ENCODE measurements around the gene ATG9A.

The ATG9A gene

DNA sequence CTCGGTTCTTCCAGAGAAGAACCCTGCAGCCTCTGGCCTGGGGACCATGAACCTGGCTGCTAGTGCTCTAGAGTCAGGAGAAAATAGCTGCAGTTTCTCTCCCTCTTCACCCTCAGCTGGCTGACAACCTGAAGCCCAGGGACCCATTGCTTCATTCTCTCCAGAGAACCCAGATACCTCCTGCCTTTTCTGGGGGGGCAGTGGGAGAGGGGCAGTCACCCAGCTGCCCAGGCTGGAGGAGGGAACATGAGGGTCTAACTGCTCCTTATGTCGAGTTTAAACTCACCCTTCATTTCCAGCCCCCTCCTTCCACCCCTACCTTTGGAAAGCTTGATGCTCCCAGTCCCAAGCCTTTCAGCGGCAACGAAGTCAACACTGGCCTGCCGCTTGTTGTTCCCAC is 30.5 kb downstream of the ATG9A start:
- Histone ChIP-seq H3K27ac (ENCODE audit: low read depth, low read length) (no peak overlapping the region), H3K9ac (ENCODE audit: low read length) (no peak overlapping the region), H3K9me3 (ENCODE audit: insufficient read depth, low read length) (no peaks in the 10 kb centered on the region), H3K4me3 (ENCODE audit: insufficient read depth, low read length, poor library complexity, severe bottlenecking) (no peak overlapping the region), H3F3A (ENCODE audit: insufficient read depth) (no peaks in the 10 kb centered on the region), H3K4me2 (ENCODE audit: low read depth, low read length, poor library complexity, severe bottlenecking) (no peak overlapping the region), H3K27me3 (ENCODE audit: low read length) (no peaks in the 10 kb centered on the region), H3K36me3 (ENCODE audit: low read length) (no peaks in the 10 kb centered on the region), H4K20me1 (ENCODE audit: low read depth, low read length) (no peaks in the 10 kb centered on the region), H3K9me2 (replicated peaks; ENCODE audit: insufficient read depth, low read length) (no peaks in the 10 kb centered on the region), H2AFZ (ENCODE audit: low read depth, low read length, severe bottlenecking) (no peak overlapping the region), H3K79me2 (ENCODE audit: insufficient read depth, low read length) (no peaks in the 10 kb centered on the region)
- no peak for TF ChIP-seq EZH2phosphoT487 (conservative IDR thresholded peaks at IDR 0.05; ENCODE audit: low read length)
- TF ChIP-seq, protein P1, sequence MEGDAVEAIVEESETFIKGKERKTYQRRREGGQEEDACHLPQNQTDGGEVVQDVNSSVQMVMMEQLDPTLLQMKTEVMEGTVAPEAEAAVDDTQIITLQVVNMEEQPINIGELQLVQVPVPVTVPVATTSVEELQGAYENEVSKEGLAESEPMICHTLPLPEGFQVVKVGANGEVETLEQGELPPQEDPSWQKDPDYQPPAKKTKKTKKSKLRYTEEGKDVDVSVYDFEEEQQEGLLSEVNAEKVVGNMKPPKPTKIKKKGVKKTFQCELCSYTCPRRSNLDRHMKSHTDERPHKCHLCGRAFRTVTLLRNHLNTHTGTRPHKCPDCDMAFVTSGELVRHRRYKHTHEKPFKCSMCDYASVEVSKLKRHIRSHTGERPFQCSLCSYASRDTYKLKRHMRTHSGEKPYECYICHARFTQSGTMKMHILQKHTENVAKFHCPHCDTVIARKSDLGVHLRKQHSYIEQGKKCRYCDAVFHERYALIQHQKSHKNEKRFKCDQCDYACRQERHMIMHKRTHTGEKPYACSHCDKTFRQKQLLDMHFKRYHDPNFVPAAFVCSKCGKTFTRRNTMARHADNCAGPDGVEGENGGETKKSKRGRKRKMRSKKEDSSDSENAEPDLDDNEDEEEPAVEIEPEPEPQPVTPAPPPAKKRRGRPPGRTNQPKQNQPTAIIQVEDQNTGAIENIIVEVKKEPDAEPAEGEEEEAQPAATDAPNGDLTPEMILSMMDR (IDR thresholded peaks at IDR 0.05; ENCODE audit: insufficient read depth, low read length, poor library complexity, severe bottlenecking), result no peak

- no peak overlapping the region for H3K4me2 ChIP-seq (ENCODE audit: low read depth, low read length, poor library complexity, severe bottlenecking)
- H3K79me2 ChIP-seq (ENCODE audit: insufficient read depth, low read length), result no peaks in the 10 kb centered on the region
- H3K27ac ChIP-seq (ENCODE audit: low read depth, low read length), result no peak overlapping the region
- no peaks in the 10 kb centered on the region; the same call in 1 of the 2 replicates for H3K27me3 ChIP-seq (ENCODE audit: low read length)
- no peak overlapping the region for H2AFZ ChIP-seq (ENCODE audit: low read depth, low read length, severe bottlenecking)
- H4K20me1 ChIP-seq (ENCODE audit: low read depth, low read length), result no peaks in the 10 kb centered on the region
- TF ChIP-seq EZH2phosphoT487 (conservative IDR thresholded peaks at IDR 0.05; ENCODE audit: low read length), result no peak
- TF ChIP-seq, protein P1 (IDR thresholded peaks at IDR 0.05; ENCODE audit: insufficient read depth, low read length, poor library complexity, severe bottlenecking), result no peak
- H3K9ac ChIP-seq (ENCODE audit: low read length), result no peak overlapping the region
- H3F3A ChIP-seq (ENCODE audit: insufficient read depth), result no peaks in the 10 kb centered on the region
- H3K4me3 ChIP-seq (ENCODE audit: insufficient read depth, low read length, poor library complexity, severe bottlenecking), result no peak overlapping the region
- H3K36me3 ChIP-seq (ENCODE audit: low read length), result no peaks in the 10 kb centered on the region
- no peaks in the 10 kb centered on the region for H3K9me2 ChIP-seq (replicated peaks; ENCODE audit: insufficient read depth, low read length)
- H3K9me3 ChIP-seq (ENCODE audit: insufficient read depth, low read length), result no peaks in the 10 kb centered on the region
These were observed 32.0 kb downstream of the ATG9A start for GRCh38 chr2:219197388-219197787.

GRCh38 chr2:219186754-219187456 is 42.5 kb downstream of the ATG9A start:
- no peak overlapping the region for H2AFZ ChIP-seq (ENCODE audit: low read depth, low read length, severe bottlenecking)

More at GRCh38 chr2:219186754-219187456, 42.5 kb downstream of the ATG9A start:
- TF ChIP-seq, protein P1 (IDR thresholded peaks at IDR 0.05; ENCODE audit: insufficient read depth, low read length, poor library complexity, severe bottlenecking), result no peak
- Histone ChIP-seq H3K27me3 (ENCODE audit: low read length) (no peaks in the 10 kb centered on the region), H3K27ac (ENCODE audit: low read depth, low read length) (no peak overlapping the region), H3K9me2 (replicated peaks; ENCODE audit: insufficient read depth, low read length) (no peaks in the 10 kb centered on the region), H3F3A (ENCODE audit: insufficient read depth) (no peaks in the 10 kb centered on the region), H3K9ac (ENCODE audit: low read length) (no peak overlapping the region), H4K20me1 (ENCODE audit: low read depth, low read length) (no peaks in the 10 kb centered on the region), H3K36me3 (ENCODE audit: low read length) (no peaks in the 10 kb centered on the region), H3K9me3 (ENCODE audit: insufficient read depth, low read length) (no peaks in the 10 kb centered on the region), H3K4me2 (ENCODE audit: low read depth, low read length, poor library complexity, severe bottlenecking) (no peak overlapping the region), H3K4me3 (ENCODE audit: insufficient read depth, low read length, poor library complexity, severe bottlenecking) (no peak overlapping the region), H3K79me2 (ENCODE audit: insufficient read depth, low read length) (no peaks in the 10 kb centered on the region)

All from SU-DHL-6 (cell line).